Coronary artery (tissue), 2 donors: ENCODE data around the gene HTR2C.

Experiments used
- DNase-seq: peaks from one replicate; pipeline ENCODE4 v3.0.0-alpha.2; 2017; ENCODE audit warnings: low spot score
- H3K27ac ChIP-seq, 2 donors: fragments of 200-600 bp; sonication (generic); one replicate each; pipeline ENCODE4 v1.5.1; 2016 to 2019
- H3K4me3 ChIP-seq: fragments of 200-600 bp; sonication (generic); 2 replicates; pipeline ENCODE4 v1.5.1; 2016; ENCODE audit warnings: mild to moderate bottlenecking, moderate library complexity
- TF ChIP-seq, protein P1 (sequence below): fragments of 200-600 bp; sonication (generic); IDR thresholded peaks from one replicate; pipeline ENCODE4 v1.5.1; 2019; ENCODE audit warnings: antibody characterized with exemption

Gene HTR2C

DNA sequence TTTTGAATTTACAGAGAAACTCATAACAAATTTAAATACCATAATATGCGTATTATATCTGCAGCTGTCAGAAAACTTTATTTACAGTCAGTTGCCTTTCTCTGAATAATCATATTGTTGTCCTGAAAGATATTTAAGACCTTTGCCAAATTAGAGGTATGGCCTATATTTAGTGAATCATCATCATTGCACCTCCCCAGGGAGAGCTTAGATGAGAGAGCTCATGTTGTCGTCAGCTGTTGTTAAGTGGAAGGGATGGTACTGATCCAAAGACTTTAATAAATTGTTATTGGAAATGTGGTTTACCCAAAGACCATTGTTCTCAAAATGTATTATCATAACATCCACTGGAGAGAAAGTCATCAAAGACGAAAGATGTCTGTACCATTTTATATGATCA lies 128.6 kb downstream of the HTR2C start:
- no peak overlapping the region for H3K27ac ChIP-seq
- no peak overlapping the region for H3K4me3 ChIP-seq
- TF ChIP-seq, protein P1, sequence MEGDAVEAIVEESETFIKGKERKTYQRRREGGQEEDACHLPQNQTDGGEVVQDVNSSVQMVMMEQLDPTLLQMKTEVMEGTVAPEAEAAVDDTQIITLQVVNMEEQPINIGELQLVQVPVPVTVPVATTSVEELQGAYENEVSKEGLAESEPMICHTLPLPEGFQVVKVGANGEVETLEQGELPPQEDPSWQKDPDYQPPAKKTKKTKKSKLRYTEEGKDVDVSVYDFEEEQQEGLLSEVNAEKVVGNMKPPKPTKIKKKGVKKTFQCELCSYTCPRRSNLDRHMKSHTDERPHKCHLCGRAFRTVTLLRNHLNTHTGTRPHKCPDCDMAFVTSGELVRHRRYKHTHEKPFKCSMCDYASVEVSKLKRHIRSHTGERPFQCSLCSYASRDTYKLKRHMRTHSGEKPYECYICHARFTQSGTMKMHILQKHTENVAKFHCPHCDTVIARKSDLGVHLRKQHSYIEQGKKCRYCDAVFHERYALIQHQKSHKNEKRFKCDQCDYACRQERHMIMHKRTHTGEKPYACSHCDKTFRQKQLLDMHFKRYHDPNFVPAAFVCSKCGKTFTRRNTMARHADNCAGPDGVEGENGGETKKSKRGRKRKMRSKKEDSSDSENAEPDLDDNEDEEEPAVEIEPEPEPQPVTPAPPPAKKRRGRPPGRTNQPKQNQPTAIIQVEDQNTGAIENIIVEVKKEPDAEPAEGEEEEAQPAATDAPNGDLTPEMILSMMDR: no peak
- no peak for DNase-seq

DNA sequence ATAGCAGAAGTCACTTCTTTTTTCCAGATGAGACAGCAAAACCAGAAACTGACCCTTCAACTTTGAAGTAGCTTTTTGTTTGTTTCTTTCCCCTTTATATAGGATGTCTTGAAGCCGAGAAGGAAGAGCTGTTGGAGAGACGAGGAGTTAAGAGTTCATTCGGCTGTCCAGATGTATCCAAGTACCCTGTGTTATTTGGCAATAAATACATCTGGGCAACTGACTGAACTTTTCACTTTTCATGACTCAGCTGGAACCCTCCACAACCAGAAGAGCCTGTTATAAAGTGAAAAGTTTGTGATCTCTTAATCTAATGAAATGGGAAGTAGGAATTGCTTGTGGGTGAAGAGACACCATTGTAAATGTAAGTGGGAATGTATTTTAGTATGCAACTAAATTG lies 131.2 kb downstream of the HTR2C start:
- TF ChIP-seq, protein P1: no peak
- H3K4me3 ChIP-seq: no peak overlapping the region
- H3K27ac ChIP-seq: no peak overlapping the region
- DNase-seq: no peak

DNA sequence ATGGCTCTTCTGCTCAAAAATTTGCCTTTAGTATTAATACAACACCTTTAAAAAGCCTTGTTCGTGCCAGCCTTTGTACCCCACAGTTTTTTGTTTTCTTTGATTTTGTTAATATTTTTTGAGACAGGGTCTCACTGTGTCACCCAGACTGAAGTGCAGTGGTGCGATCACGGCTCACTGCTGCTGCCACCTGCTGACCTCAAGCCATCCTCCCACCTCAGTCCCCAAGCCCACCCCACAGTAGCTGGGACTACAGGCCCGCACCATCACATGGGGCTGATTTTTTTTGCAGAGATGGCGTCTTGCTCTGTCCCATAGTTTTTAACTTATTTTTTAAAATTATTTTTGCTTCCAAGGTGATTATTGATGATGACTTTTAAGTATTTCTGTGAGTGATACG lies 134.0 kb downstream of the HTR2C start:
- Histone ChIP-seq H3K4me3 (no peak overlapping the region), H3K27ac (no peak overlapping the region)
- TF ChIP-seq, protein P1: no peak
- DNase-seq: no peak

DNA sequence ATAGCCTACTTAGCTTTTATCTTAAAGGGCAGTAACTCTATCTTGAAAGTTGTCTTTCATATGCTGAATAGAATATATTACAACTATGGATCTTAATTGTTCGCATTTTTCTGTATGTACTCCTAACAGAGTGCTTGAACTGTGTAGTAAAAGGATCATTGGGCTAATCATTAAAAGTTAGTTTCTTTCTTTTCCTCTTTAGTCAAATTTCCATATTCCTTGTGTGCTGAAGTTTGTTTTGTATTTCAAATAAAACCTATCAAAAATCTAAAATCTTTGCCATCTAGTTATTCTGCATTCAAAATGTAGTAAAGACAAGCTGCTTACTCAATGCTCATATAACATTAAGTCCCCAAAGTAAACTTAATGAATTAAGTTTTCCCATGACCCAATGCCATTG lies 182.7 kb downstream of the HTR2C start:
- DNase-seq: no peak
- H3K27ac ChIP-seq: no peak overlapping the region
- TF ChIP-seq, protein P1: no peak
- H3K4me3 ChIP-seq: no peak overlapping the region

DNA sequence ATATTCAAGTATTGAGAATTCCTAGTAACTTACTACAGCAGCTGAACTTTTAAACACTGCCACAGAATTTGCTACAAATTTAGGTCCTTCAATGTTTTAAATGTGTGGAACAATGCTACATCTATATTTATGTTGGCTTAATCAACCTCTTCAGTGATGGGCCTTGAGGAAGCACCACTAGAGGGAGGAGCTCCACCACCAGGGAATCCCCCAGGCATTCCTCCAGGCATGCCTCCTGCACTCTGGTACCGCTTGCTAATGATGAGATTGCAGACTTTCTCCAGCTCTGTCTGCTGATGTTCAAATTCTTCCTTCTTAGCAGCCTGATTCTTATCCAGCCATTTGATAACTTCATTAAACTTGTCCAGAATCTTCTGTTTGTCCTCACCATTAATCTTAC lies 190.8 kb downstream of the HTR2C start:
- DNase-seq: no peak
- TF ChIP-seq, protein P1: no peak
- no peak overlapping the region for H3K4me3 ChIP-seq
- H3K27ac ChIP-seq: no peak overlapping the region

DNA sequence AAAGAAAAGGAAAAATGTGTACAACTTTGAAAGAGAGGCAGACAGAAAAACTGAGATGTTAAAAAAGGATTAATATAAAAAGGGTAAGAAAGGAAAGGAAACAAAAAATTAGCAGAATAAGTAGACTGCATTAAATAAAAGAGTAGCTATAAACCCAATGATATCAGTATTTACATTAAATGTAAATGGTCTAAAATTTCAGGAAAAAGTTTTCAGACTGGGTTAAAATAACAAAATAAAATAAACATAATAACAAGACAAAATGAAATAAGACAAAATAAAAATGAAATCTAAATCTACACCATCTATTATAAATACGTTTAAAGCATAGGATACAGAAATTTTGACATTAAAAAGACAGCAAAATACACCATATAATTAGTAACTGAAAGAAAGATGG lies 199.0 kb downstream of the HTR2C start:
- H3K27ac ChIP-seq: no peak overlapping the region
- H3K4me3 ChIP-seq: no peak overlapping the region
- TF ChIP-seq, protein P1: no peak
- no peak for DNase-seq

DNA sequence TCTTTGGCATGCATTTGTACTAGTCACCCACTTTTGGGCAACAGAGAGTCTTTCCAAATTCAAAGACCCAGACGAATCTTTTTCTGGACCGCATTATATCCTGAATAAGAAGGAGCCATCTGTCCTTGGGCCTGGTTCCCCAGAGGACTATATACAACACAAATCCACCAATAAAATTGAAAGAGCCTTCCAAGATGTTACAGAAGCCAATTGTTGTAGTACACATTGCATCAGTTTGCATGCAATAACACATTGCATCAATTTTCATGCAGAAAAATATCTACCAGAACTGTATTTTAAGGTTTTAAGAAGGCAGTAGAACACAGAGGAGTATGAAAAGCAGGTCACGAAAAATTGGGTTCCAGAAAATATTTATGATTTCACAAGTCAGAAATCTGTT lies 203.2 kb downstream of the HTR2C start:
- Histone ChIP-seq H3K4me3 (no peak overlapping the region), H3K27ac (no peak overlapping the region)
- TF ChIP-seq, protein P1: no peak
- DNase-seq: no peak
